Measurements from ENCODE around the gene BHLHE40. TPM values are rescaled to one million over a fixed set of nuclear protein-coding genes. Genes with fewer than 3 reads are reported as not detected.
"Not testable (repeated sequence)": the region's sequence is repeated elsewhere in the genome, so short reads cannot be mapped to it uniquely, and the experiment has no call there.

The BHLHE40 gene
- total RNA-seq, 4 donors from 2014 or later, result 124 to 194 (median 153) TPM

- H3K27ac ChIP-seq, result no peak overlapping the region
These were observed 21.3 kb upstream of the BHLHE40 start for GRCh38 chr3:4957978-4958377.

GRCh38 chr3:4959180-4959579 is 20.1 kb upstream of the BHLHE40 start:
- H3K4me3 ChIP-seq, result no peak overlapping the region
- WGBS, 2 donors, result 67 to 73% methylated on average over 4 of the region's 4 CpGs
- H3K27ac ChIP-seq, result no peak overlapping the region
- H3K27me3 ChIP-seq, result no peaks in the 10 kb centered on the region
- H3K36me3 ChIP-seq, result no peaks in the 10 kb centered on the region
- H3K9me3 ChIP-seq, result no peaks in the 10 kb centered on the region
- no peak for DNase-seq
- H3K4me1 ChIP-seq, result no peaks in the 10 kb centered on the region
- intact Hi-C loops (cut with DNase I), result no loop called here
- TF ChIP-seq POLR2A (IDR thresholded peaks at IDR 0.05), result no peak
- no peak for TF ChIP-seq CTCF (IDR thresholded peaks at IDR 0.05)

More at GRCh38 chr3:4957978-4958377, 21.3 kb upstream of the BHLHE40 start:
- Histone ChIP-seq H3K27me3 (no peaks in the 10 kb centered on the region), H3K9me3 (no peaks in the 10 kb centered on the region), H3K36me3 (no peaks in the 10 kb centered on the region), H3K4me3 (no peak overlapping the region), H3K4me1 (no peaks in the 10 kb centered on the region)
- intact Hi-C loops (cut with DNase I), result no loop called here
- DNase-seq, result no peak
- TF ChIP-seq CTCF (IDR thresholded peaks at IDR 0.05), result no peak
- TF ChIP-seq POLR2A (IDR thresholded peaks at IDR 0.05), result no peak
- WGBS, 2 donors, result 85 to 87% methylated on average over 3 of the region's 3 CpGs

- H3K4me3 ChIP-seq; H3K9me3 ChIP-seq; intact Hi-C loops (cut with DNase I); H3K27ac ChIP-seq; H3K4me1 ChIP-seq; H3K27me3 ChIP-seq; DNase-seq; H3K36me3 ChIP-seq: not testable (repeated sequence)
- 87 to 96% methylated on average over 2 of the region's 2 CpGs for WGBS, 2 donors
These were observed 17.4 kb upstream of the BHLHE40 start for GRCh38 chr3:4961865-4962264.

GRCh38 chr3:4963669-4964570 is 15.3 kb upstream of the BHLHE40 start:
- no peaks in the 10 kb centered on the region for H3K27me3 ChIP-seq
- no peaks in the 10 kb centered on the region for H3K9me3 ChIP-seq
- peaks cover 0 to 6% (median 0%) of the 10 kb centered on the region in 3 donors for H3K4me1 ChIP-seq
- intact Hi-C loops (cut with DNase I), result no loop called here
- no peak overlapping the region for H3K27ac ChIP-seq
- no peak overlapping the region for H3K4me3 ChIP-seq
- no peak for DNase-seq
- no peaks in the 10 kb centered on the region for H3K36me3 ChIP-seq
- WGBS, 2 donors, result 79 to 87% methylated on average over 1 of the region's 1 CpG
- TF ChIP-seq CTCF (IDR thresholded peaks at IDR 0.05) (no peak), POLR2A (IDR thresholded peaks at IDR 0.05) (no peak)

GRCh38 chr3:4966006-4966405 is 13.2 kb upstream of the BHLHE40 start:
- intact Hi-C loops (cut with DNase I); H3K36me3 ChIP-seq; H3K9me3 ChIP-seq; H3K27ac ChIP-seq; H3K4me1 ChIP-seq; H3K4me3 ChIP-seq; H3K27me3 ChIP-seq; DNase-seq: not testable (repeated sequence)
- 0 to 54% methylated on average over 1 to 4 of the region's 5 CpGs for WGBS, 2 donors

GRCh38 chr3:4967683-4968082 is 11.6 kb upstream of the BHLHE40 start:
- intact Hi-C loops (cut with DNase I); H3K9me3 ChIP-seq; H3K4me1 ChIP-seq; H3K27ac ChIP-seq; H3K36me3 ChIP-seq; H3K4me3 ChIP-seq; H3K27me3 ChIP-seq; DNase-seq: not testable (repeated sequence)
- 92 to 94% methylated on average over 3 of the region's 3 CpGs for WGBS, 2 donors

GRCh38 chr3:4971437-4971836 is 7.8 kb upstream of the BHLHE40 start:
- H3K9me3 ChIP-seq; H3K4me3 ChIP-seq; DNase-seq; H3K27me3 ChIP-seq; H3K36me3 ChIP-seq; H3K27ac ChIP-seq; intact Hi-C loops (cut with DNase I): not testable (repeated sequence)
- 90 to 95% methylated on average over 5 of the region's 6 CpGs for WGBS, 2 donors
- H3K4me1 ChIP-seq, result peaks cover 6 to 22% (median 6%) of the 10 kb centered on the region in 3 donors
